Endodermal cell (in vitro differentiated cells): ENCODE measurements around the gene CAPZB. TPM values are rescaled to one million over a fixed set of nuclear protein-coding genes. Genes with fewer than 3 reads are reported as not detected.

Experiments
- DNase-seq: peaks from one replicate; pipeline ENCODE4 v3.0.0-alpha.2; 2017
- H3K27ac ChIP-seq: 2 replicates; pipeline ENCODE4 v1.5.1; 2013; ENCODE audit warnings: mild to moderate bottlenecking, low read depth, low read length, moderate library complexity
- H3K27me3 ChIP-seq: 2 replicates; pipeline ENCODE4 v1.6.1; 2013; ENCODE audit warnings: mild to moderate bottlenecking, low read length, moderate library complexity; ENCODE audit not compliant: insufficient read depth, control insufficient read depth, poor library complexity, severe bottlenecking
- H3K36me3 ChIP-seq: 2 replicates; pipeline ENCODE4 v1.7.0; 2013; ENCODE audit warnings: mild to moderate bottlenecking, low read length, moderate library complexity; ENCODE audit not compliant: control insufficient read depth, insufficient read depth
- H3K4me1 ChIP-seq: one replicate; pipeline ENCODE4 v1.7.0; 2013; ENCODE audit warnings: low read length; ENCODE audit not compliant: control insufficient read depth, insufficient read depth
- H3K4me3 ChIP-seq: 2 replicates; pipeline ENCODE4 v1.5.1; 2013; ENCODE audit warnings: mild to moderate bottlenecking, low read length, moderate library complexity
- H3K9ac ChIP-seq: 2 replicates; pipeline ENCODE4 v1.6.1; 2013; ENCODE audit warnings: mild to moderate bottlenecking, low read length, moderate library complexity; ENCODE audit not compliant: poor library complexity, severe bottlenecking; ENCODE audit errors: extremely low read depth
- H3K9me3 ChIP-seq: 2 replicates; pipeline ENCODE4 v1.6.1; 2013; ENCODE audit warnings: mild to moderate bottlenecking, low read length, moderate library complexity; ENCODE audit not compliant: control insufficient read depth
- H3K27ac Mint-ChIP-seq: 2 replicates; pipeline ENCODE4 v1.8.0; 2020; ENCODE audit warnings: mixed read lengths
- H3K27me3 Mint-ChIP-seq: 2 replicates; pipeline ENCODE4 v1.8.0; 2021; ENCODE audit warnings: mild to moderate bottlenecking, mixed read lengths; ENCODE audit not compliant: insufficient read depth
- H3K36me3 Mint-ChIP-seq: 2 replicates; pipeline ENCODE4 v1.8.0; 2020; ENCODE audit warnings: low read depth, mixed read lengths
- H3K4me1 Mint-ChIP-seq: 2 replicates; pipeline ENCODE4 v1.8.0; 2020; ENCODE audit warnings: mixed read lengths
- H3K4me3 Mint-ChIP-seq: 2 replicates; pipeline ENCODE4 v1.8.0; 2020; ENCODE audit warnings: mild to moderate bottlenecking, moderate library complexity, mixed read lengths
- H3K9me3 Mint-ChIP-seq: 2 replicates; pipeline ENCODE4 v1.8.0; 2020; ENCODE audit warnings: mild to moderate bottlenecking, mixed read lengths
- WGBS, 2 experiments: methylation state at CpG; one replicate each; pipeline versions ENCODE4 v1.1.5 to v1.1.7; 2013; ENCODE audit warnings: missing lambda C conversion rate in 2 of 2, mixed read lengths in 1 of 2; ENCODE audit not compliant: insufficient coverage in 1 of 2, insufficient read length in 1 of 2; 5-methylcytosine and 5-hydroxymethylcytosine counted together
- total RNA-seq, 2 donors: library from RNA; stranded (reverse); fragmentation: NEBNext Ultra II Directional in 1 of 2; extraction: Animal tissue kit (Norgen Biotek cat#: 25700) in 1 of 2; gene quantifications; 2 replicates in 1 of 2; 3 replicates in 1 of 2; pipeline ENCODE4 v1.2.1, GENCODE V29; 2021
- TF ChIP-seq, protein P1 (sequence below): fragments of 200-600 bp; sonication (generic); conservative IDR thresholded peaks from 2 replicates; pipeline ENCODE4 v1.5.0; 2021; ENCODE audit warnings: antibody characterized with exemption, mild to moderate bottlenecking

CAPZB gene
- total RNA-seq, 2 donors from 2014 or later = 334 to 362 TPM

DNA sequence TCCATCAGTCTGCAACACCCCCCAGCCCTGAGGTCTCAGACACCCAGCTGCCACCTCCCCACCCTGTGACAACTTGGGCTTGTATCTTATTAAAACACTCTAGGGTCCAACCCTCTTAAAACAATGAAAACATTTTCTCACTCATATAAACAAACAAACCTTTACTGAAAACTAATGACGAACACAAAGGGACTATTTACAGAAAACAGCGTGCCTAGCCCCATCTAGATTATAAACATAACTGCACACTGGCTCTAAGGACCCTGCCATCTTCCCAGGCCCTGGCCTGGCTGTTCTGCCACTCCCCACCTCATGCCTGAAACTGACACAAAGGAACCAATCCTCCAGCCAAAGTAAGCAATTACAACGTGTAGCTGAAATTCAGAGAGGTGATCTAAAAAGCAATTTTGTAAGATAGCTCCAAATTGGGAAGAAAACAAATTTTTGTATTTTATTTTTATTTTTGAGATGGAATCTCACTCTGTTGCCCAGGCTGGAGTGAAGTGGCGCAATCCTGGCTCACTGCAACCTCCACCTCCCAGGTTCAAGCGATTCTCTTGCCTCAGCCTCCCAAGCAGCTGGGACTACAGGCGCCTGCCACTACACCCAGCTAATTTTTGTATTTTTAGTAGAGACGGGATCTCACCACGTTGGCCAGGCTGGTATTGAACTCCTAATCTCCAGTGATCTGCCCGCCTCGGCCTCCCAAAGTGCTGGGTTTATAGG lies 40.9 kb downstream of the CAPZB start:
- Mint-ChIP-seq H3K27me3 (no peaks in the 10 kb centered on the region), H3K4me3 (no peak overlapping the region), H3K27ac (peak overlapping the region; percentile 23), H3K9me3 (no peaks in the 10 kb centered on the region), H3K36me3 (peaks cover 25% of the 10 kb centered on the region), H3K4me1 (peaks cover 40% of the 10 kb centered on the region)
- Histone ChIP-seq H3K36me3 (peaks cover 22% of the 10 kb centered on the region), H3K4me1 (peaks cover 14% of the 10 kb centered on the region), H3K9me3 (no peaks in the 10 kb centered on the region), H3K4me3 (no peak overlapping the region), H3K9ac (no peak overlapping the region), H3K27ac (no peak overlapping the region), H3K27me3 (no peaks in the 10 kb centered on the region)
- TF ChIP-seq, protein P1, sequence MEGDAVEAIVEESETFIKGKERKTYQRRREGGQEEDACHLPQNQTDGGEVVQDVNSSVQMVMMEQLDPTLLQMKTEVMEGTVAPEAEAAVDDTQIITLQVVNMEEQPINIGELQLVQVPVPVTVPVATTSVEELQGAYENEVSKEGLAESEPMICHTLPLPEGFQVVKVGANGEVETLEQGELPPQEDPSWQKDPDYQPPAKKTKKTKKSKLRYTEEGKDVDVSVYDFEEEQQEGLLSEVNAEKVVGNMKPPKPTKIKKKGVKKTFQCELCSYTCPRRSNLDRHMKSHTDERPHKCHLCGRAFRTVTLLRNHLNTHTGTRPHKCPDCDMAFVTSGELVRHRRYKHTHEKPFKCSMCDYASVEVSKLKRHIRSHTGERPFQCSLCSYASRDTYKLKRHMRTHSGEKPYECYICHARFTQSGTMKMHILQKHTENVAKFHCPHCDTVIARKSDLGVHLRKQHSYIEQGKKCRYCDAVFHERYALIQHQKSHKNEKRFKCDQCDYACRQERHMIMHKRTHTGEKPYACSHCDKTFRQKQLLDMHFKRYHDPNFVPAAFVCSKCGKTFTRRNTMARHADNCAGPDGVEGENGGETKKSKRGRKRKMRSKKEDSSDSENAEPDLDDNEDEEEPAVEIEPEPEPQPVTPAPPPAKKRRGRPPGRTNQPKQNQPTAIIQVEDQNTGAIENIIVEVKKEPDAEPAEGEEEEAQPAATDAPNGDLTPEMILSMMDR = no peak
- DNase-seq = no peak
- 89 to 98% methylated on average over 5 to 10 of the region's 10 CpGs for WGBS, 2 experiments

DNA sequence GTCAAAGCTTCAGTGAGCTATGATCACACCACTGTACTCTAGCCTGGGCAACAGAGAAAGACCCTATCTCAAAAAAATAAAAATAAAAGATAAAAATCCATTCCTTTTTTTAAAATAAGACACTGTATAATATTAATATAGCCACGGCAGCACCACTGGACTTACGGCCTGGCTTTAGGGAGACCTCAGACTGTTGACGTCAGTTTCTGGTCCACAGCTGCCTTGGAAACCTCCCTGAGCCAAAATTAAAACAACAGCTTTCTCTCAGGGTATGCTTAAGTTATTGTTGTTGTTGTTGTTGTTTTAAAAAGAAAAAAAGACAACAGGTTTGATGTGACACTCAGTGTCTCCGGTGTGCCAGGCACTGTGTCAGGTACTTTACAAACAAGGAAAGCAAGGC lies 42.0 kb downstream of the CAPZB start:
- TF ChIP-seq, protein P1 = no peak
- H3K27ac Mint-ChIP-seq = no peak overlapping the region
- WGBS, 2 experiments = 94 to 100% methylated on average over 1 to 4 of the region's 4 CpGs
- no peaks in the 10 kb centered on the region for H3K27me3 Mint-ChIP-seq
- Histone ChIP-seq H3K9ac (no peak overlapping the region), H3K4me3 (no peak overlapping the region), H3K36me3 (peaks cover 17% of the 10 kb centered on the region), H3K27me3 (no peaks in the 10 kb centered on the region), H3K4me1 (peaks cover 6% of the 10 kb centered on the region), H3K27ac (no peak overlapping the region), H3K9me3 (no peaks in the 10 kb centered on the region)
- peaks cover 18% of the 10 kb centered on the region for H3K36me3 Mint-ChIP-seq
- H3K4me3 Mint-ChIP-seq = no peak overlapping the region
- DNase-seq = no peak
- peaks cover 28% of the 10 kb centered on the region for H3K4me1 Mint-ChIP-seq
- no peaks in the 10 kb centered on the region for H3K9me3 Mint-ChIP-seq

DNA sequence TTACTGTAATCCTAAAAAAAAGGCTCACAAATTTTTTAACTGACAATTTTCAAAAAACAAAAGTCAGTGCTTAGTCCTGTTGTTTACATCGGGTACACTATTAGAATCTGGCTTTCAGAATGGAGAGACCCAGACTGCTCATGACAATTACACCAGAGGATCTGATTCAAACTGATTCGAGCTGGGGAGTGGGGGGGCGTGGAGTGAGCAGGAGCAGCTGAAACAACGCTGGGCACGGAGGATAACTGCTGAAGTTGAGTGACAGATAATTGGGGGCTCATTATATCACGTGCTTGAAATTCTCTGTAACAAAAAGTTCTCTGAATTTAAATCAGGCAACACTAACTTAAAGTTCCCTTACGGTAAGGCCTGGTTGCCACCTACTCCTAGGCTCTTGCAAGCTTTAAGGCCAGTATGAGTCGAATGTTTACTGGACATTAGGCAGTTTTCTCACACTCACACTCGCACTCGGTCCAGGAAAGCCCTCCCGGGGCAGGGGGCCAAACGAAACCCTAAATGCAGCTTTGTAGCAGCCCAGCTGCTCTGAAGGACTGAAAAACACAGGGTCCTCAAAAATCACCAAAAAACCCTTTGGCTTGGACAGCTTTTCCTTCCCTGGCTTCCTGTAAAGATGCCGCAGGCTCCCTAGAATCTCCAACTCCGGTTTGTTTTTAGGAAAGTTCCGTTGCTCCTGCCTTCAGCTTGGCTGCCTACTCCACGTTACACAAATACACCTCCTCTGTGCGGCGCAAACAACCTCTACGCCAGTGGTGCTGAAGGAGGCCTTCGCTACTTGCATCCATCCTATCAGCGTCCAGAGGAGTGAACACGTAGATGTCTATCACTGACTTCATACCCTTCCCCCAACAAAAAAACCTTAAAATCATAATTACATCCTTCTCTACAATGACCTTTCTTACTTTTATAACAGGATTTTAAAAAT lies 42.9 kb downstream of the CAPZB start:
- H3K9ac ChIP-seq = no peak overlapping the region
- no peak overlapping the region for H3K4me3 ChIP-seq
- H3K27ac Mint-ChIP-seq = peak overlapping the region; percentile 65
- H3K36me3 ChIP-seq = peaks cover 17% of the 10 kb centered on the region
- TF ChIP-seq, protein P1 = no peak
- H3K27me3 Mint-ChIP-seq = no peaks in the 10 kb centered on the region
- H3K27ac ChIP-seq = no peak overlapping the region
- H3K4me1 ChIP-seq = no peaks in the 10 kb centered on the region
- no peaks in the 10 kb centered on the region for H3K9me3 Mint-ChIP-seq
- no peaks in the 10 kb centered on the region for H3K9me3 ChIP-seq
- no peak for DNase-seq
- peaks cover 23% of the 10 kb centered on the region for H3K4me1 Mint-ChIP-seq
- WGBS, 2 experiments = 89 to 91% methylated on average over 20 to 22 of the region's 22 CpGs
- H3K27me3 ChIP-seq = no peaks in the 10 kb centered on the region
- no peak overlapping the region for H3K4me3 Mint-ChIP-seq
- H3K36me3 Mint-ChIP-seq = peaks cover 15% of the 10 kb centered on the region
